Measurements from ENCODE around the gene PRR14L. TPM values are rescaled to one million over a fixed set of nuclear protein-coding genes. Genes with fewer than 3 reads are reported as not detected.

PRR14L gene
- total RNA-seq, 1 donor from 2014 or later, result 61.7 TPM

GRCh38 chr22:31652088-31652487, 97.8 kb downstream of the PRR14L start:
- Mint-ChIP-seq H3K27ac (no peak overlapping the region), H3K36me3 (peaks cover 10% of the 10 kb centered on the region), H3K4me3 (no peak overlapping the region), H3K27me3 (ENCODE audit: low read depth) (no peaks in the 10 kb centered on the region), H3K4me1 (no peaks in the 10 kb centered on the region), H3K9me3 (no peaks in the 10 kb centered on the region)
- TF ChIP-seq CTCF (IDR thresholded peaks at IDR 0.05; ENCODE audit: unreplicated experiment), result no peak
- no peak for DNase-seq (ENCODE audit: low spot score in 2 of 2, unreplicated experiment in 2 of 2)

DNA sequence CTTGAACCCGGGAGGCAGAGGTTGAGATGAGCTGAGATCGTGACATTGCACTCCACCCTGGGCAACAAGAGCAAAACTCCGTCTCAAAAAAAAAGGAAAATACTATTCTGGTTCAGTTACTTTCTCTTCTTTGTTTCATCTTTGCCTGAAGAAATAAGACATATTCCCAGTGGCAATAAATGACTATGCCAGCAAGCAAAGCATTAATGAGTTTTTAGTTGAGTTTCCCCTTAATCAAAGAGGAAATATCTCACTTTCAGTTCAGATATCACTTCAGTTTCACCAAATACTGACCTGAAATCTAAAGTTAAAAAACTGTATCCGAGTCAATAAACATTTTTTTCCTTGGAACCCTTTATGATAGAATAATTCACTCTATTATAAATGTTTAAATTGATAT, 98.3 kb downstream of the PRR14L start:
- no peaks in the 10 kb centered on the region for H3K27me3 Mint-ChIP-seq (ENCODE audit: low read depth)
- no peaks in the 10 kb centered on the region for H3K9me3 Mint-ChIP-seq
- peaks cover under 1% of the 10 kb centered on the region for H3K4me1 Mint-ChIP-seq
- H3K36me3 Mint-ChIP-seq, result peaks cover 10% of the 10 kb centered on the region
- no peak overlapping the region for H3K27ac Mint-ChIP-seq
- no peak for TF ChIP-seq CTCF (IDR thresholded peaks at IDR 0.05; ENCODE audit: unreplicated experiment)
- H3K4me3 Mint-ChIP-seq, result no peak overlapping the region
- no peak for DNase-seq (ENCODE audit: low spot score in 2 of 2, unreplicated experiment in 2 of 2)

GRCh38 chr22:31650391-31650790, 99.5 kb downstream of the PRR14L start:
- no peak for DNase-seq (ENCODE audit: low spot score in 2 of 2, unreplicated experiment in 2 of 2)
- Mint-ChIP-seq H3K27me3 (ENCODE audit: low read depth) (no peaks in the 10 kb centered on the region), H3K9me3 (no peaks in the 10 kb centered on the region), H3K27ac (no peak overlapping the region), H3K4me1 (peaks cover 6% of the 10 kb centered on the region), H3K4me3 (no peak overlapping the region), H3K36me3 (peaks cover 10% of the 10 kb centered on the region)
- no peak for TF ChIP-seq CTCF (IDR thresholded peaks at IDR 0.05; ENCODE audit: unreplicated experiment)

DNA sequence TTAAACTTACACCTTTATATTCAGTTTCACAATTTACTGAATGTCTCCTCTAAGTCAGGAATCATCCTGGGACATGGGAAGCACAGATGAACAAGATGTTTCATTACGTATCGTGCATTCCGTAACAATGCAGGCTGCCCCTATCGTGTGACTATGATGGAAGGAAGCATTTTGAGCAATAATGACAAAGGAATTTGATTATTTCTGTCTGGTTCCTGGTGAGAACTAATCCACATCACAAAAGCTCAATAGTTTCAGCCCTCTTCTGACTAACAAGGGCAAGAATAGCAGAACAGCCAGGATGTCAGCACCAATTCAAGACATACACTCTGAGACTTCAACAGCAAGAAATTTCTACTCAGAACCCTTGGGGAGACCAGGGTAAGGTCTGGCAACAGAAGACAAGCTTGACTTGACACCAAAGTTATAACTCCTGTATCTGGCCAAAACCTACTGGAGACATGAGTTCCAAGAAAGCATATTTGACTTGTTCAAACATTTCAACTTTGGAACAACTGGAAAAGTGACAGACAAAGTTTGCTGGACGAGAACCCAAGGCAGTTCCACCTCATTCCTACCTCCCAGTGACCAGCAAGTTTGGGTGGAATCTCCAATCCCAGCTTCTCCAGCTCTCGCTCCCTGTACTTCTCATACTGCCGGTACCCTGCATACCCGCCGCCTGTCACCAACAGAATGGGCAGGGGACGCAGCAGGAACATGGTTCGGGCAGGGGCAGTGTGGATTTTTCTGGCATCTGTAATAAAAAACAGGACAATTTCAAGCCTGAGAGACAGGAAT, 102.2 kb downstream of the PRR14L start:
- Mint-ChIP-seq H3K9me3 (no peaks in the 10 kb centered on the region), H3K27ac (no peak overlapping the region), H3K4me1 (peaks cover 6% of the 10 kb centered on the region), H3K27me3 (ENCODE audit: low read depth) (no peaks in the 10 kb centered on the region), H3K36me3 (peaks cover 20% of the 10 kb centered on the region), H3K4me3 (no peak overlapping the region)
- TF ChIP-seq CTCF (IDR thresholded peaks at IDR 0.05; ENCODE audit: unreplicated experiment), result no peak
- no peak for DNase-seq (ENCODE audit: low spot score in 2 of 2, unreplicated experiment in 2 of 2)

GRCh38 chr22:31647066-31647465, 102.9 kb downstream of the PRR14L start:
- H3K9me3 Mint-ChIP-seq, result no peaks in the 10 kb centered on the region
- DNase-seq (ENCODE audit: low spot score in 2 of 2, unreplicated experiment in 2 of 2), result no peak
- no peak overlapping the region for H3K4me3 Mint-ChIP-seq
- peak overlapping the region; percentile 89 for H3K27ac Mint-ChIP-seq
- peaks cover 6% of the 10 kb centered on the region for H3K4me1 Mint-ChIP-seq
- H3K36me3 Mint-ChIP-seq, result peaks cover 21% of the 10 kb centered on the region
- no peaks in the 10 kb centered on the region for H3K27me3 Mint-ChIP-seq (ENCODE audit: low read depth)
- no peak for TF ChIP-seq CTCF (IDR thresholded peaks at IDR 0.05; ENCODE audit: unreplicated experiment)
